GM06990 (cell line): ENCODE data around the gene FER.

Experiments used
- DNase-seq: peaks from one replicate; pipeline ENCODE4 v3.0.0-alpha.2; 2011; ENCODE audit not compliant: insufficient read length; ENCODE audit errors: extremely low read depth
- H3K27me3 ChIP-seq: replicated peaks from 2 replicates; pipeline ENCODE4 v1.6.0; 2011; ENCODE audit warnings: low read length; ENCODE audit not compliant: control insufficient read depth, insufficient read depth
- H3K36me3 ChIP-seq: 2 replicates; pipeline ENCODE4 v1.5.1; 2011; ENCODE audit warnings: low read length; ENCODE audit not compliant: control insufficient read depth, insufficient read depth
- H3K4me3 ChIP-seq: replicated peaks from 2 replicates; pipeline ENCODE4 v1.5.1; 2011; ENCODE audit warnings: low read depth, mild to moderate bottlenecking, control low read depth, low read length
- TF ChIP-seq, protein P1 (sequence below): IDR thresholded peaks from 2 replicates; pipeline ENCODE4 v1.5.1; 2011; ENCODE audit warnings: low read length, control low read depth, mild to moderate bottlenecking, inconsistent platforms; ENCODE audit not compliant: insufficient read depth, poor library complexity, severe bottlenecking

FER gene

DNA sequence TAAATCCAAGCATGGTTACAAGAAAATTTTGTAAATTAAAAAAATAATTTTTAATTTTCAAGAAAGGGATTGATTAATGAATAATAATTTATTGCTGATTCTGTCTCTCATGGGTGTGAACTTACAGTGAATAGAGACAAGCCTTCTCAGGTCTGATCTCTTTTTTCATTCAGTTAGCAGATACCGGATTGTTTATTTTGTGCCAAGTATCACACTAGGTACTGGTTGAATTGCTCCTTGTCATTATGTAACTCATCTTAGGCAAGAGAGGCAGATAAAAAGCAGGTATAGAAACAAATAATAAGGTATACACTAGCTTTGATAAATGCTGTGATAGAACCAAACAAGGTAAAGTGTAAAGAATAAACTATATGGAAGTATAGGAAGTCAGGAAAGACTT lies 378.8 kb downstream of the FER start:
- Histone ChIP-seq H3K4me3 (no peak overlapping the region), H3K27me3 (no peaks in the 10 kb centered on the region), H3K36me3 (no peaks in the 10 kb centered on the region)
- DNase-seq, result no peak
- TF ChIP-seq, protein P1, sequence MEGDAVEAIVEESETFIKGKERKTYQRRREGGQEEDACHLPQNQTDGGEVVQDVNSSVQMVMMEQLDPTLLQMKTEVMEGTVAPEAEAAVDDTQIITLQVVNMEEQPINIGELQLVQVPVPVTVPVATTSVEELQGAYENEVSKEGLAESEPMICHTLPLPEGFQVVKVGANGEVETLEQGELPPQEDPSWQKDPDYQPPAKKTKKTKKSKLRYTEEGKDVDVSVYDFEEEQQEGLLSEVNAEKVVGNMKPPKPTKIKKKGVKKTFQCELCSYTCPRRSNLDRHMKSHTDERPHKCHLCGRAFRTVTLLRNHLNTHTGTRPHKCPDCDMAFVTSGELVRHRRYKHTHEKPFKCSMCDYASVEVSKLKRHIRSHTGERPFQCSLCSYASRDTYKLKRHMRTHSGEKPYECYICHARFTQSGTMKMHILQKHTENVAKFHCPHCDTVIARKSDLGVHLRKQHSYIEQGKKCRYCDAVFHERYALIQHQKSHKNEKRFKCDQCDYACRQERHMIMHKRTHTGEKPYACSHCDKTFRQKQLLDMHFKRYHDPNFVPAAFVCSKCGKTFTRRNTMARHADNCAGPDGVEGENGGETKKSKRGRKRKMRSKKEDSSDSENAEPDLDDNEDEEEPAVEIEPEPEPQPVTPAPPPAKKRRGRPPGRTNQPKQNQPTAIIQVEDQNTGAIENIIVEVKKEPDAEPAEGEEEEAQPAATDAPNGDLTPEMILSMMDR, result no peak

DNA sequence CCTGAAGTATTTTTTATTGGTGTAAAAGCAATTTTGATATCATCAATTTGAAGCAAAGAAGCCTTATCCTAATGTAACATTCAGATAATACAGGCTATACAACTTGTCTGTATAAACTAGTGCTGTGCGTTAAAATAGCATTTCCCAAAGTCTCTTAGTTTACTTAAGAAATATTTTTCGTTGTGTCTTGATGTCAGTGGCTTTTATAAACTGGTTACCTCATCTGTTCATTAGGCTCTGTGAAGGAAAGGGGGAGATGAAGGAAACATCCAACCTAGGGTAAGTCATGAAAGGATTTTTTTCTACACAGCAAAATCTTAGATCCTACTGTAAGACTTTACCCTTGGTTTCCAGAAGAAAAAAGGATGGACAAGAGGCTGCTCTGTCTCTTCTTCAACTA lies 389.2 kb downstream of the FER start:
- no peak for DNase-seq
- Histone ChIP-seq H3K27me3 (no peaks in the 10 kb centered on the region), H3K36me3 (no peaks in the 10 kb centered on the region), H3K4me3 (no peak overlapping the region)
- TF ChIP-seq, protein P1, result no peak

DNA sequence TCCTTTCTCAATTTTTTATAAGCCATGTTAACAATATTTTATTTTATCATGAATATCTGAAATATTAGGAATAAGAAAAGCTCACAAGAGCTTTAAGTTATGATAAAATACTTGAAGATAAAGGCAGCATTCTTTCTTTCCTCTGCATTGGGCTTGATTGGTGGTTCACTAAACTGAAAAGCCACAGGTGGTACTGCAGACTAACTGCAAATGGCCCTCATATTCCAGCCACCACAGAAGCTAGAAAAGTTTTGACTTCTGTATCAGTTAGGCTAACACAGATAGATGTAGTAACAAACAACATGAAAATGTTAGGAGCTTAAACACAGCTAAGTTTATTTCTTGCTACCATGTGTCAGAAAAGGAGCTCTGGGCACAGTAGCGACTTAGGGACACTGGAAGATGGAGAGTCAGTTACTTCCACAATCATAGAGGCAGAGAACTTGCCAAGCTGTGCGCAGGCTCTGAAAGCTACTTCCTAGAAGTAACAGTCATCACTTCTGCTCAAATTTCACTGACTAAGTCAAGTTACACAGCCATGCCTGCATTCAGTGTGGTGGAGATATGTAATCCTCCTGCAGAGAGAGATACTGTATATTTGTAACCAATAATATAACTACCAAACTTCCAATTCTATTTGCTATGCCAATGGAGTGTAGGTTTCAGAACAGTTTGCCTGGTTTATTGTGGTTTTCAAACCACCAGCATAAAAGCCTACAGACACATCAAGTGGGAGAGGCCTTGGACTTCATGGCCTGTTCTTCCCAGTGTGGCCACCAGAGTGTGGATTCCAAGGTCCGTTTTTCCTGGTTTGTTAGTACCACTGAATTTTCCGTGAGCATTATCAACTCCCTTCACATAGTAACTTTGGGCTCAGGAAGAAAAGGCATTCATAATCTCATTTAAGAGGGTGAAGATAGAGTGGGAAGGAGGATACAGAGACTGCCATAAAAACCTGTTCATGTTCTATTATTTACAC lies 393.8 kb downstream of the FER start:
- no peak overlapping the region for H3K4me3 ChIP-seq
- TF ChIP-seq, protein P1, result no peak
- DNase-seq, result no peak

DNA sequence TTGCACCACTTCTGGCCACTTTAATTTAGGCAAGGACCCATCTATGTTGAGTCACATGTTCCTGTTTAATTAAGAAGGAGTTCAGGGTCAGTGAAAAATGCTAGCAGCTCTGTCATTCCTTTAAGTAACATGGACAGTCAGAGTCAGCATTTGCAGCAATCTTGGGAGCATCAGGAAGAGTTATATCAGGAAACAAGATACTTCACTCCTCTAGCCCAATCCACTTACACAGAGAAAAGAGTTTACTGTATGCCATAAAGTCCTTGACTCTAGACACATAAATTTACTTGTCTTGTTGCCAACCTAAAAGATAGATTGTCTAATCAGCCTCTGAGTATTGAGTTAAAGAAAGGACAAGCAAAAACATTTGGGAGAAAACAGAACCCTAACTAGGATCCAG lies 395.3 kb downstream of the FER start:
- no peaks in the 10 kb centered on the region for H3K36me3 ChIP-seq
- H3K4me3 ChIP-seq, result no peak overlapping the region
- no peaks in the 10 kb centered on the region for H3K27me3 ChIP-seq
- TF ChIP-seq, protein P1, result no peak
- DNase-seq, result no peak

More for the DNA sequence above, 393.8 kb downstream of the FER start:
- no peaks in the 10 kb centered on the region for H3K36me3 ChIP-seq
- no peaks in the 10 kb centered on the region for H3K27me3 ChIP-seq

DNA sequence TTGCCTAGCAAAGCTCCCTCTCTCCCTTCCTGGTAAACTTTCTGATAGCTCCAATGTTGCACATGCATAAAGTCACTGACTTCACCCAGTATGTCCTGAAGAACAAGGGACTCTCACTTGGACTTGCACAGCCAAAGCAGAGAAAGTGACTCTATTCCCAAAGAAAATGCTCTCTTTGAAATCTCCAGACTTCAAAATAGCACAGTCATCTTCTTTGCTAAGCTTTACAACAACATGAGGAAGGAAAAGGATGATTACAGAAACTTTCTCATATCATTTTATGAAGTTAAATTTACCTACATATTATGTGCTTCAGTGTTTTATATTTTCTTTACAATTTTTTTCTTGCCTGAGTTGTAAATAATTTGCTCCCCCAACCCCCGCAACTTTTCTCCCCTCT lies 397.4 kb downstream of the FER start:
- no peaks in the 10 kb centered on the region for H3K27me3 ChIP-seq
- no peak overlapping the region for H3K4me3 ChIP-seq
- TF ChIP-seq, protein P1, result no peak
- no peak for DNase-seq
- no peaks in the 10 kb centered on the region for H3K36me3 ChIP-seq
